ENCODE measurements around the gene RGR.

RGR gene, protein sequence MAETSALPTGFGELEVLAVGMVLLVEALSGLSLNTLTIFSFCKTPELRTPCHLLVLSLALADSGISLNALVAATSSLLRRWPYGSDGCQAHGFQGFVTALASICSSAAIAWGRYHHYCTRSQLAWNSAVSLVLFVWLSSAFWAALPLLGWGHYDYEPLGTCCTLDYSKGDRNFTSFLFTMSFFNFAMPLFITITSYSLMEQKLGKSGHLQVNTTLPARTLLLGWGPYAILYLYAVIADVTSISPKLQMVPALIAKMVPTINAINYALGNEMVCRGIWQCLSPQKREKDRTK

DNA sequence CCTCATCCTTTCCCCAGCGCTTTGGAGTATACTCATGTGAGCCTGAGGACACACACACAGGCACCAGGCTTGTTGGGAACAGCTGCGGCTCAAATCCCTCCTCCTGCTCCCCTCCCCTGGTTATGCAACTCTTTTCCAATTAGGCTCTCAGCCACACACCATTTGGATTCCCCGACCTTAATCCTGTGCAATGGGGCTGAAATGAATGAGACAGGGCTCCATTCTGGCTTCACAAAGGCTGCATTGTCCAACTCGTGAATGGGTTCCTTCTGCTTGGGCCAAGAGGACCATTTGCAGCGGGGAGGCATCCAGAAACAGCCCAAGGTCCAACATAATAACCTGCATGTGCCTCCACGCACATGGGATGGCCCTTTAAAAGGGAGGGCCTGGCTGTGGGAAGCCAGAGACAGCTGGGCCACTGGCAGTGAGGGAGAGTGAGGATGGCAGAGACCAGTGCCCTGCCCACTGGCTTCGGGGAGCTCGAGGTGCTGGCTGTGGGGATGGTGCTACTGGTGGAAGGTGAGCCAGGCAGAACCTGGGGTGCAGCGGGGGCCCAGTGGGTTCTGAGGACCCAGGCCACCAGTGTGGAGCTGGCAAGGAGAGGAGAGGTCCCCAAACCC is at the start of gene RGR:
Gene RGR, plus strand, starts transcription at position 403 of the 620 bp plus-strand sequence. Its CDS starts 38 bp downstream, at position 441.
- peak; percentile 53 for DNase-seq (ENCODE audit: low spot score)

DNA sequence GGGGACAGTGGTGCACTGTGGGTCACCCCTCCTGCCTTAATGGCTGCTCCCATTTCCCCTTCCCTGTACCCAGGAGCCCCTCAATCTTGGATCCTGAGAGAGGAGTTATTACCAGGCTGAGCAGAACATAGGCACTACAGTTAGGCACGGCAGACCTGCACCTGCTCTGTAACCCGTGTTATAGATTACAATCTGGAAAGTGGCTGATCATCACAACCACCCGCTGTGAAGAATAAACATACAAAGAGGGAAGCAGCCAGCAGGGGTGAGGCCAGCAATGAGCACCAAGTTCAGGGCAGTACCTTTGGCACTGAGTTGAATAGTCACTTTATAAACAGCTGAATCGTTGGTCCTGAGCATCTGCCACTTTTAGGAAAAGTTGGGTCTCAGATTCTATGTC is 48.8 kb upstream of the RGR start:
- no peak for DNase-seq (ENCODE audit: low spot score)

DNA sequence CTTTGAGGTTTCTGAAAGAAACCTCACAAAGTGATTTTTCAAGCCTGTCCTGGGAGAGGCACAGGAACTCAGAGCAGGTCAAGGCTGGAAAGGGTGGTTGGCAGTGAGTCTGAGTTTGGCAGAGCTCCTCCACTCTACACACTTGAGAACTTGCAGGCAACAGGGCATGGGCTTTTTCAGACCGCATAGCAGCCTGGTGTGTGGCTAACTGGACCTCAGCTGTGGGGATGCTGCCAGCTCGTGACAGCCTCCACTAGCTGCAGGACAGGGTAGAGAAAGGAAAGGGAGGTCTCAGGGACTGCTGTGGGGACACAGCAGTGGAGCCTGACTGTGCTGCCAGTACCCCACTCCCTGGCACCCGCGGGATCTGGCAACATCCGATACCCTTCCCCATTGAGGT is 47.9 kb upstream of the RGR start:
- DNase-seq (ENCODE audit: low spot score) = no peak

DNA sequence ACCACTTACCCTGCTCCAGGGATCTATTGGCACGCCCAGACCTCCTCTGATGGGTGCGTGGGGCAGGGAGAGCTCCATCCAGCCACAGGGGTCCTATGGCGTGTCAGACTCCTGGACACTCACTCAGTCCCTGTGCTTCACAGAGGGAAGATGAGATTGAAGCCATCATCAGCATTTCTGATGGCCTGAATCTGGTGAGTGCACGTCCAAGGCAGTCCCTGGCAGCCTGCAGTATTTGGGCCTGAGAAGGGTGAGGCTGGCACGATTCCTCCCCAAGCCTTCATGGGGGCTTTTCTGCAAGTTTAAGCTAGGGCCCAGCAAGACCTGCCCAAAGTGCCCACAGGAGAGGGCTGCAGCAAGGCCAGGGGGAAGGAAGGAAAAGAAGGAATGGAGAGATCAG is 47.2 kb upstream of the RGR start:
- DNase-seq (ENCODE audit: low spot score) = no peak

DNA sequence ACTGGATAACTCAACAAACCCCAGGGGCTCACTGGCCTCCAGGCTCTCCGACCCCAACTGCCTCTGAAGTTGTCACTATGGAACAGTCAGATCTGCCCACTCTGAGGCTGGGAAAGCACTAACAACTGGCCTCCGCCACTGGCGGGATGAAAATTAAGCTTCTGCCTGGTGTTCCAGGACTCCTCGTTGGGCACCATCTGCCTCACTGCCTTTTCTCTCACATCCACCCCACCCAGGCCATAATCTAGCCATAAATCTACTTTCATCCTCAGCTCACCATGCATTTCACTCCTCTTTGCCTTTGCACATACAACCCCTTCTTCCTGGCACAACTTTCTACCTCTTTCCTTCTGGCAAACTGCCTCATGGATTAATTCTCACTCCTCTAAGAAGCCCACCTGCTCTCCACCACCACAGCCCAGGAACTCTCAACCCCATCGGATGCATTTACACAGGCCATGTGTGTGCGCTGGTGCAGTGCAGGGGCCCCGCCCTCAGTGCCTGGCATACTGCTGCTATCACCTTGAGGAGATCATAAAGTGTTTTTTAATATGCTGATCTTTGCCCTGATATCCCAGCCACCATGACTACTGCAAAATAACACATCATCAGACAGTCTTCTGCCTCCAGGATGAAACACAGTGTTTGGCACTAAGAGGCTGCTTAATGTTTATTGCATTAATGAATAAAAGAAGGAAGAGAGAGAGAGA is 46.5 kb upstream of the RGR start:
- DNase-seq (ENCODE audit: low spot score) = no peak

DNA sequence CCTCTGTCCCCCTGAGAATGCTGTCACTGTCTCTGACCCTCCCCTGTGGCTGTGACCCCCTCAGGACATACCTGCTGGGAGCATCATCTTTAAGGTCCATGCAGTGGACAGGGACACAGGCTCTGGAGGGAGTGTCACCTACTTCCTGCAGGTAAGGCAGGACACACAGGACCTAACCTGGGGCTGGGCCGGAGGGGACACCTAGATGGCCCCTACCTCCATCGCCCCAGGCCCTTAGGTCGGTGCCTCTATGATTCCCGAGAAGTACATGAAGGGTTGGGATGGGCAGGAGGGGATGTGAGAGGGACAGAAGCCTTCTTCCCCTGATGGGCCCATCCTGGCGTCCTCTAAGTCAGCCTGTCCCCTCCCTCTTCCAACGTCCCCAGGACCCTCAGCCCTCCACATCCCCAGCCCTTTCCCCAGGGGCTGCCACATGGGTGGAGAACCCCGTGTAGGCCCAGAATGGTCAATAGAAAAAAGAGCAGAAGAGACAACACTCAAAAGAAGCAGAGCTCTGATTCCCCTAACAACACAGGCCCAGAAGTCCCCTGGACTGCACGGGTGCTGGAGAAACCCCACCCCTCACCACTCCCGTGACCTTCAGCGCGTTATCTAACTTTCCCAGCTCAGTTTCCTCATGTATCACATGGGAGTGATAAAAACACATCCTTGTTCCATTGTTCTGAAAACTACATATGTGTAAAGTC is 44.2 kb upstream of the RGR start:
- no peak for DNase-seq (ENCODE audit: low spot score)

DNA sequence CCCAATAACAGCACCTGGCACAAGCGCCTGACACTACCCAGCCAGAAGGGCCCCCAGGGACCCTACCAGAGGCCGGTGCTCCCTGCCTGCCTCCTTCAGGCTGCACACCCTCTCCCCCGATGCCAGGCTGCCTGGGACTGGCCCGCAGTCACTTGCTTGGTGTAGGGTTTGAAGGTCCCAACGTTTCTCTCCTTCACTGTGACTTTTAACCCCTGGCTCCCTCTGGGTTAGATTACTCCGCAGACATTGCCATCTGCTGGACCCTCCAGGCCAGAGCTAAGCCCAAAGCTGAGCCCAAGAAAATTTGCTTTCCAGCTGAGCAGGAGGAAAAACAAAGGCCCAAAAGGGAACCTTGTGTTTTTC is 43.6 kb upstream of the RGR start:
- DNase-seq (ENCODE audit: low spot score) = no peak

DNA sequence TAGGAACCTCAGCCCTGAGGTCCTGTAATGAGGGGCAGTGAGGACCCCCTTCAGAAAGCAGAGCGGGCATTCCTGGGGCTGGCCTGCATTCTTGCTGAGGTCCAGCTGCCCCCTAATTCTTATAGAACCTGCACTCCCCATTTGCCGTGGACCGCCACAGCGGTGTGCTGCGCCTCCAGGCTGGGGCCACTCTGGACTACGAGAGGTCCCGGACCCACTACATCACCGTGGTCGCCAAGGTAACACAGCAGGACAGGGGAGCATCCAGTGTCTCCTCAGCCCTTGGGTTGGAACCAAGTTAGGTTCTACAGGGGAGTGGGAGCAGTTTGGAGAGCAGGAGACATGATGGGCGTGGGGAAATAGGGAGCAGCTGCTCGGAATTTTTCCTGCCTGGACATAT is 43.2 kb upstream of the RGR start:
- no peak for DNase-seq (ENCODE audit: low spot score)

DNA sequence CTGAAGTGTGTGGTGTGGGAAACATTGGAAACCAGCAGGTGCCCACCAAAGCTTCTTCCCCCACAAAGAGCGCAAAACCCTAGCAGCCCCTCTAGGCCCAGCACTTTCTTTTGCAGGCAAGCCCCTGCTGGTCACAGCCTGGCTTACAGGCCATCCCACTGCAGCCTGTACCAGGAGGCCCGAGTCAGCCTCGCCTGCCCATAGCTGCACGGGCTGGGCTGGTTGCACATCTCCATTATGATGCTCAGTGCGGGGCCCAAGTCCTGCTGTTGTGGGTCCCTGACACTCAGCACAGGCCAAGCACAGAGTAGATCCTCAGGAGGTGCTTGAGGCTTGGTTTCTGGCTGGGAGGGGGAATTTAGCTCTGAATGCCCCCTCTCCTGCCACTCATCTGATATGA is 42.5 kb upstream of the RGR start:
- DNase-seq (ENCODE audit: low spot score) = no peak

DNA sequence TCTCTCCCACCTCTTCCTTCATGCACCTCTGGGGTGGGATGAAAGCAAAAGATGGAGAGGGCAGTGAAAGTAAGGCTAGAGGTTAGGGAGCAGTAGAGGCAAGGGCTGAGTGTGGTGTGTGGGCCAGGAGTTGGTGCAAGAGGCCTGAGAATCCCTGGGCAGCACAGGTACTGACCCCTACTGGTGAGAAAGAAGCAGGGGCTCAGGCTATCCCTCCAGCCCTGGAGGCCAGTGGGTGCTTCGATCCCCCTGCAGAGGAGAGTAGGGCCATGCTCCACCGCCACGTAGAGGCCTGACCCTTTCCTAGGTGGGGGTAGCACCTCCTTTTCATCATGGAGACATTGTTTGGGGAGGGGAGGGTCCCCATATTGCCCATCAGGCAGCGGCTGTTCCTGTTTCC is 40.7 kb upstream of the RGR start:
- no peak for DNase-seq (ENCODE audit: low spot score)

DNA sequence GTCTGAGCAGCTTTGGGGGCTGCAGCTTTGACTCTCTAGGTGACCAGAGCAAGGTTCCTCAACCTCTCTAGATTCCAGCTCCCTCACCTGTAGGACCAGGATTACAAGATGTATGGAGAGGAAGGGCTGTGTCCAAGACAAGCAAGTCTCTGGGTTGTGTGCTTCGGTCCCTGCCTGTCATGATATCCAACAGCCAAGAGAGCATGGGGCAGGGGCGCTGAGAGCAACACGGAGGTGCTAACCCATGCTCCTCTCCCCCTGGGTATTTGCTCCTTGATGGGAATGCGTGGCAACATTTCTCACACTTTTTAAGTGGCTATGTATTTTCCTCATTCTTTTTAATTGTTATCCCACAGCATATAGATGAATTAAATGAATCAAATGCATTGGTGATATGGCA is 40.2 kb upstream of the RGR start:
- DNase-seq (ENCODE audit: low spot score) = no peak

DNA sequence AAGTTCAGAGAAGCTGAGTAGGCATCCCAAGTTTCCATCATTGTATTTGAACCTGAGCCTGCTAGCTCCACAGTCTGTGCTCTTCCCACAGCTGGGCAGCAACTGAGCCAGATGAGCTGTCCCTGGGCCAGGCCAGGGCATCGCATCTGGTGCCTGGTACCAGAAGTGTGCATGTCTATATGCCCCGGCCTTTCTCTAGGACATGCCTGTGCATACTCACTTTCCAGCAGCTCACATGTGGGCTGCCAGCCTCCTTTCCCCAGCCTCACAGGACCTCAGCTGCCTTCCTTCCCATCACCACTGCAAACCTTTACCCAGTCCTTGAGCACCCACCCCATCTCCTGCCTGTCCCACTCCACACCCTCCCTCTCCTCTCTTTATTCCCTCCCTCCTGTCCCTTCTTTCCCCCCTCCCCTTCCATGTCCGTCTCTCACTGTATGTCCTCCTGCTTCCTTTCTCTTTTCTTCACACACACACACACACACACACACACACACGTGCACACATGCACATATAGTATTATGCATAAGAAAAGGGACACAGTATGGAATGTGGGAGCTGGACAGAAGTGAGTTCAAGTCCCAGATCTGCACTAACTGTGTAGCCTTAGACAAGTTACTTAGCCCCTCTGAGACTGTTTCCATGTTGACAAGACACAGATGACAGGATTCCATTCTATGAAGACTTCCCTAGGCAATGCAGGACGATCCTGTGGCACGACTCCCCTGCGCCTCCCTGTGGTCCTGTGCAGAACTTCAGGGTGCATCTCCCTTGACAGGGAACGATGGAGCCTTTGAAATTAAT is 39.6 kb upstream of the RGR start:
- peak; percentile 46 for DNase-seq (ENCODE audit: low spot score)

DNA sequence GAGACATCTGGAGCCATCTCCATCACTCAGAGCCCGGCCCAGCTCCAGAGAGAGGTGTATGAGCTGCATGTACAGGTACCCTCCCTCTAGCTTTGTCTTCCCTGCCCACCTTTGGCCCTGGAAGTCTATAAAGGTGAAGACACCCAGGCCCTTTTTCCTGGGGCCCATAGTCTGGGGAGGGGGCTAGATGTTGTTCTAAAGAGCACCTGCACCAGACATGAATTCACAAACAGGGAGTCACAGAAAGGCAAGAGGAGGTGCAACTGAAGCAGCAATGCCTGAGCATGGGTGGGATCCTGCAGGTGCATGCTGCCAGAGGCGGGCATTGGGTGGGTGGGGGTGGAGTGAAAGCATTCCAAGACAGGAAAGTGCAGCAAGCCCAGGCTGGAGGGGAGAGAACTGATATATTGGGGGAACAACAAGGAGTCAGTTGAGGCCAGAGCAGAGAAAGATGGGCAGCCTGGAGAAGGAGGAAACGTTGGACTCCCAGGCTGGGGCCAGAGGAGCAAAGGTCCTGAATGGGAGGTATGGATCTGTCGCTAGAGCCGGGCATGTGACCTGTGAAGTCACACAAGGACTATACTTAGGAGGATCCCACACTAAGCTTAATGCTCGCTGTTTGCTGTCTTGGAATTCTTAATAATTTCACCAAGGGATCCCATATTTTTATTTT is 38.9 kb upstream of the RGR start:
- DNase-seq (ENCODE audit: low spot score) = no peak

DNA sequence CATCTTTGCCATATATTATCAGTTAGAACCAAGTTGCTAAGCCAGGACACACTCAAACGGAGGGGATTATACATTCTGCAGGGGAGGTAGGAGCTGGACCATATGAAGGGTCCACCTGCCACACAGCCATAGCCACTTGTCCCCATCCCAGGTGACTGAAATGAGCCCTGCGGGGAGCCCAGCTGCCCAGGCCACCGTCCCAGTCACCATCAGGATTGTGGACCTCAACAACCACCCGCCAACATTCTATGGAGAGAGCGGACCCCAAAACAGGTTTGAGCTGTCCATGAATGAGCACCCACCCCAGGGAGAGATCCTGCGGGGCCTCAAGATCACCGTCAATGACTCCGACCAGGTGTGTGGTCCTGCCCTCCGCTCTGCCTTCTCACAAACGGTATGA is 36.8 kb upstream of the RGR start:
- no peak for DNase-seq (ENCODE audit: low spot score)

DNA sequence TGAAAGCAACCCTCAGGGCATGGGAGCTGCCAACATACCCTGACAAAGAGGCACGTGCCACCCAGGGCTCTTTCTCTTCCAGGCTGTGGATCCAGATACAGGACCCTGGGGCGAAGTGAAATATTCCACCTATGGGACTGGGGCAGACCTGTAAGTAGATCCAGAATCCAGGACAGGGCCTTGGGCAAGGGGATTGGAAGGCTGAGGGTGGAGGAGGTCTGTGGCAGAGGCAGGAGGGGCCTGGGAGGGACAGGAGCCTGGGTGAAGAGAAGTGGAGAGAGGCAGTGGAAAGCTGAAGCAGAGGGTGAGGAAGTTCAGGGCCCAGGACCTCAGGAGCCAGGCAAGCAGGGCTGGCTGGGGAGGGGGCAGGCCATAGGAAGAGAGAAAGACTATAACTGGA is 33.3 kb upstream of the RGR start:
- no peak for DNase-seq (ENCODE audit: low spot score)

DNA sequence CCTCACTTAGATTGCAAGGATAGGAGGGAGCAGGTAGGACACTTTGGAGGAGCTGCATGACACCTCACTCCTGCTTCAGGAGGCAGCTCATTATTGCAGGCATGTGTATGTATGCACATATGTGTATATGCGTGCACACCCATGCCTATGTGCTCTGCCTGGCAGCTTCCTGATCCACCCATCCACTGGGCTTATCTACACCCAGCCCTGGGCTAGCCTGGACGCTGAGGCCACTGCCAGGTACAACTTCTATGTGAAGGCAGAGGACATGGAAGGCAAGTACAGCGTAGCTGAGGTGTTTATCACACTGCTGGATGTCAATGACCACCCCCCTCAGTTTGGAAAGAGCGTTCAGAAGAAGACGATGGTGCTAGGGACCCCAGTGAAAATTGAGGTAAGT is 32.8 kb upstream of the RGR start:
- no peak for DNase-seq (ENCODE audit: low spot score)

DNA sequence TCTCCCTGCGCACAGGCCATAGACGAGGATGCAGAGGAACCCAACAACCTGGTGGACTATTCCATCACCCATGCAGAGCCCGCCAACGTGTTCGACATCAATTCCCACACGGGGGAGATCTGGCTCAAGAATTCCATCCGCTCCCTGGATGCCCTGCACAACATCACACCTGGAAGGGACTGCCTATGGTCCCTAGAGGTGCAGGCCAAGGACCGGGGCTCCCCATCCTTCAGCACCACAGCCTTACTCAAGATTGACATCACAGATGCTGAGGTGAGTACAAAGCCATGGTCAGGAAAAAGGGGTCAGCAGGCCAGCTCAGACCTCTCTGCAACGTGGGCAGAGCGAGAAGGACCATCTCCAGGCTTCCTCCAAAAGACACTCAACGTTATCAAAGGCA is 31.8 kb upstream of the RGR start:
- DNase-seq (ENCODE audit: low spot score) = no peak

DNA sequence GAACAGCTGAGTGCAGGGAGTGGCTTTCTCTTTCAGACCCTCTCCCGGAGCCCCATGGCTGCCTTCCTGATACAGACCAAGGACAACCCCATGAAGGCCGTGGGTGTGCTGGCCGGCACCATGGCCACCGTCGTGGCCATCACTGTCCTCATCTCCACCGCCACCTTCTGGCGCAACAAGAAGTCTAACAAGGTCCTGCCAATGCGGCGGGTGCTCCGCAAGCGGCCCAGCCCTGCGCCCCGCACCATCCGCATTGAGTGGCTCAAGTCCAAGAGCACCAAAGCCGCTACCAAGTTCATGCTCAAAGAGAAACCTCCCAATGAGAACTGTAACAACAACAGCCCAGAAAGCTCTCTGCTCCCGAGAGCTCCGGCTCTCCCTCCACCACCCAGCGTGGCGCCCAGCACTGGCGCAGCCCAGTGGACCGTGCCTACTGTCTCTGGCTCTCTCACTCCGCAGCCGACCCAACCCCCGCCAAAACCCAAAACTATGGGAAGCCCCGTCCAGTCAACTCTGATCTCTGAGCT is 30.7 kb upstream of the RGR start:
- DNase-seq (ENCODE audit: low spot score) = no peak

DNA sequence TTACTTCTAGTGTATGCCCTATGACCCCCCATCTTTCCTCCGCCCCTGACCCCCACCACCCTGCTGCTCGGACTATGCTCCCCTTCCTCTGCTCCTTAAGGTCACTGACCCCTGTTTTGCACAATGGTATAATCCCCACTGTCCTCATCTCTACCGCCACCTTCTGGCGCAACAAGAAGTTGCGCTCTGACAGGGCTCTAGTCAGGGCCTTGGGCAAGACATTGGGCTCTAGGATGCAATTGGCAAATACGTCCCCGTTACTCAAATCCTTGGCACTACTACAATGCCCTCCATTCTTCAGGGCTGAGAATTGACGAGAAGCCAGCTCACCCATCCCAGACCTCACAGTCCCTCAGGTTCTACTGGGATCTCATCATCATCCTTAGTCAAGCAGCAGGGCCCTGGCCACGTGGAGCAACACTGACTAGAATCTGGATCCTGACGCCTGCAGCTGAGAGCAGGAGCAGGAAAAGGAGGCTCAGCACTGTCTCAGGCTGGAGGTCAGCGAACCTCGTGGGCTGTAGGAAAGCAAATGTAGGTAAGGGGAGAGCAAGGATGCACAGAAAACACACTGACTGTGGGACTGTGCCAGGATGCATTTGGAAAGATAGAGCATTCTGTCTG is 30.1 kb upstream of the RGR start:
- no peak for DNase-seq (ENCODE audit: low spot score)

DNA sequence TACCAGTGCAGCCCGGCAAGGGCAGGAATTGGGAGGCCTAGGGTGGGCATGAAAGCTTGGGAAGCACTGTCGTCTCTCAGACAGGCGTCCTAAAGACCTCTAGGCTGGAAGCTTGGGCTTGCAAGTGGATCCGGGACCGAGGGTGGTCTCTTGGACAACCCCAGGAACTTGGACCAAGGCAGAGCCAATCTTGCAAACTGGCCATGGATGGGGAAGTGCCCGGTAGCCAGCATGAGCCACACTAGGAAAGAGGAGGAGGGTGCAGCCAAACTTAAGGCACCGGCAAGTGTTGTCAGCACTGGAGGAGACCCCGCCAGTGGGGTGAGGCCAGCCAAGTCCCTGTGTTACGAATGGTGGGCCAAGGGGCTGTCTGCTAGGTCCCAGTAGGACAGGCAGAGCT is 28.0 kb upstream of the RGR start:
- DNase-seq (ENCODE audit: low spot score) = no peak

DNA sequence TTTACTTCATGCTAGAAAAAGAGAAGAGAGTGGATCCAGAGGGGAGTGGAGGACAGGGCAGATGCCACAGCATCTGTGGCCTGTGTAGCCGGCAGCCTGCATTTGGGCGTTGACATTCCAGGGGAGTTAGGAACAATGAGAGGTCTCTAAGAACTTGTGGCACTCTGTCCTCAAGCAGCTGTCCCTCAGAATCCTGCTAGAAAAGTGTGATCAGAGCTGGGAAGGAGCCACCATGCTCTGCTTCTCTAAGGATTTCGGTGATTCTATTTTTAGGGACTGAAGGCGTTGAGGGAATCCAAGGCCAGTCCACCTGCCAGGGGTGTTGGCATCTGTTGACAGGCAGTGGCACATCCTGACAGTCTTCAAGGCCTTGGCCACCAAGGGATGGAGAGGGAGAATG is 27.1 kb upstream of the RGR start:
- DNase-seq (ENCODE audit: low spot score) = no peak

All from SW480 (cell line).